Lower leg skin (tissue), 4 donors: ENCODE results near the gene CORO1C. TPM values are rescaled to one million over a fixed set of nuclear protein-coding genes. Genes with fewer than 3 reads are reported as not detected.

Experiments
- DNase-seq, 2 donors: peaks; one replicate each; pipeline ENCODE4 v3.0.0-alpha.2; 2019; ENCODE audit warnings: low spot score in 2 of 2
- H3K4me3 ChIP-seq: fragments of 200-600 bp; sonication (generic); 2 replicates; pipeline ENCODE4 v1.5.1; 2017; ENCODE audit warnings: mild to moderate bottlenecking, low read depth; ENCODE audit not compliant: poor library complexity, severe bottlenecking
- CTCF ChIP-seq, 3 donors: fragments of 450-650 bp; IDR thresholded peaks; one replicate each; pipeline ENCODE4 v1.5.1; 2016; ENCODE audit warnings: antibody characterized with exemption in 3 of 3, mild to moderate bottlenecking in 3 of 3, moderate library complexity in 2 of 3
- POLR2A ChIP-seq, 2 donors: fragments of 450-650 bp; IDR thresholded peaks; one replicate each; pipeline ENCODE4 v1.6.1; 2016 to 2017; ENCODE audit warnings: antibody characterized with exemption in 2 of 2, mild to moderate bottlenecking in 1 of 2, moderate library complexity in 1 of 2
- WGBS, 2 donors: methylation state at CpG; one replicate each; pipeline ENCODE4 v1.1.5; 2018; 5-methylcytosine and 5-hydroxymethylcytosine counted together
- intact Hi-C: fragments of 100-400 bp; cut with DNase I; formaldehyde crosslinking; loops from one replicate; pipeline ENCODE4 v1.15.0; 2023; ENCODE audit warnings: low total_unique reads
- total RNA-seq, 4 donors: library from RNA; depleted of rRNA; stranded (reverse); fragments of >200 nt; gene quantifications; one replicate each; pipeline ENCODE4 v1.1.0, GENCODE V29; 2016

CORO1C gene
- total RNA-seq, 4 donors from 2014 or later = 86.5 to 193 (median 146) TPM

- H3K4me3 ChIP-seq = no peak overlapping the region
- TF ChIP-seq POLR2A (IDR thresholded peaks at IDR 0.05) (no peak), CTCF (IDR thresholded peaks at IDR 0.05) (no peak)
- DNase-seq = no peak
- intact Hi-C loops = no loop called here
- WGBS, 2 donors = 82 to 83% methylated on average over 4 of the region's 4 CpGs
These were observed 47.3 kb downstream of the CORO1C start for GRCh38 chr12:108683906-108684556.

- WGBS, 2 donors = 97 to 98% methylated on average over 1 of the region's 1 CpG
- no peak for DNase-seq
- no peak overlapping the region for H3K4me3 ChIP-seq
- intact Hi-C loops = no loop called here
- no peak for TF ChIP-seq POLR2A (IDR thresholded peaks at IDR 0.05)
- no peak for TF ChIP-seq CTCF (IDR thresholded peaks at IDR 0.05)
These were observed 50.0 kb downstream of the CORO1C start for GRCh38 chr12:108681317-108681716.

GRCh38 chr12:108679106-108679681 lies 52.1 kb downstream of the CORO1C start:
- no peak overlapping the region for H3K4me3 ChIP-seq
- TF ChIP-seq POLR2A (IDR thresholded peaks at IDR 0.05) (no peak), CTCF (IDR thresholded peaks at IDR 0.05) (no peak)
- WGBS, 2 donors = 95% methylated on average over 1 of the region's 1 CpG
- intact Hi-C loops = no loop called here
- DNase-seq = no peak

GRCh38 chr12:108678104-108678730 lies 53.1 kb downstream of the CORO1C start:
- no peak overlapping the region for H3K4me3 ChIP-seq
- no peak for TF ChIP-seq POLR2A (IDR thresholded peaks at IDR 0.05)
- no peak for TF ChIP-seq CTCF (IDR thresholded peaks at IDR 0.05)
- no peak for DNase-seq
- 91 to 93% methylated on average over 9 of the region's 9 CpGs for WGBS, 2 donors
- intact Hi-C loops = no loop called here

- no peak for TF ChIP-seq POLR2A (IDR thresholded peaks at IDR 0.05)
- no peak for TF ChIP-seq CTCF (IDR thresholded peaks at IDR 0.05)
- intact Hi-C loops = no loop called here
- no peak for DNase-seq
- H3K4me3 ChIP-seq = no peak overlapping the region
- WGBS, 2 donors = 92 to 94% methylated on average over 3 of the region's 3 CpGs
These were observed 53.9 kb downstream of the CORO1C start for GRCh38 chr12:108677381-108677780.
